Stimulated activated CD4-positive, alpha-beta T cell treated with anti-CD3 and anti-CD28 coated beads, Interleukin-4, amount 100 ng/mL, for 48 hours (primary cell): ENCODE results near the gene EPB41L2.
"Not testable (repeated sequence)": the region's sequence is repeated elsewhere in the genome, so short reads cannot be mapped to it uniquely, and the experiment has no call there.

Experiments used
- DNase-seq, 2 donors: peaks; one replicate each; pipeline ENCODE4 v3.0.0-alpha.2; 2020; ENCODE audit warnings: low read depth in 2 of 2

Gene EPB41L2

DNA sequence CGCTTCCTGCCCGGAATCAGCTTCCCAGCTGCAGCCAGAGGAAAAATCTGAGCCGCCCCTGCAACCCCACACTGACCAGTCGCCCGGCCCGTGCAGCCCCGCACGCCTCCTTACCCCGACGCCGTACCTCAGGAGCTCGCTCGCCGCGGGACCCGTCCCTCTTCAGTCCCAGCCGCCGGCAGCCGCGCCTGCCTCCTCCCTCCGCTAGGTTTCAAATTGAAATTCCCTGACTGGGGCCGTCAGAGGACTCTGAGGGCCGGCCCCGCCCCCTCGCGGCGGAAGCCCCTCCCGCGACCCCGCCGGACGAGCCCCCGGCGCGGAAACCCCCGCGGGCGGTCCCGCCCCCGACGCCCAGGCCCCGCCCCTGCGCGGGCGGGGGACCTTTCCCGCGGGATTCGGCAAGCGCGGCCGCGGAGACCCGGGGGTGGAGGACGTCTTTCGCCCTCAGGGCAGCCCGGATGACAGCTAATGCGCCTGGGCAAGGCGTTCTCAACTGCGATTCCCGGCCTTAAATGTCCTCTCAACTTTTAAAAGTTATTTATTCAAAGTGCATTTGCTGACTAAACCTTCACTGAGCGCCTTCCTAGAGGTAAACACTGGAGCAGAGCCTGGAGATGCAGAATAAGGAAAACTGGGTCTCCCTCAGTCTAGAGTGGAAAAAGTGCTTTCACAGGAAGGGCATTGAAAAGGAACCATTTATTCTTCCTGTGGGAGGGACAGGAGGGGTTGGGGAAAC, at the start of gene EPB41L2:
Gene EPB41L2 (minus strand): TSS at position 218 of the 736 bp plus-strand sequence. CDS start 106,760 bp downstream, outside the sequence.
- peak; percentile 55 to 74 for DNase-seq

DNA sequence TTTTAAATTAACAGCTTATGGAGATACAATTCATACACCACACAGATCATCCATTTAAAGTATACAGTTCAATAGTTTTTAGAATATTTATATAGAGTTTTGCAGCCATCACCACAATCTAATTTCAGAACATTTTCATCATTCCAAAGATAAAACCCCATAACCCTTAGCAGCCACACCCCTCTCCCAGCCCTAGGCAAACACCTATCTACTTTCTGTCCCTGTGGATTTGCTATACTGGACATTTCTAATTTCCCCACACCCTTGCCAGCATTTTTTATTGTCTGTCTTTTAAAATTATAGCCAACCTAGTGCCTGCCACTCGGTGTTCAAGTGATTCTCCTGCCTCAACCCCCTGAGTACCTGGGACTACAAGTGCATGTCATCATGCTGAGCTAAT, 49.2 kb upstream of the EPB41L2 start:
- no peak for DNase-seq

DNA sequence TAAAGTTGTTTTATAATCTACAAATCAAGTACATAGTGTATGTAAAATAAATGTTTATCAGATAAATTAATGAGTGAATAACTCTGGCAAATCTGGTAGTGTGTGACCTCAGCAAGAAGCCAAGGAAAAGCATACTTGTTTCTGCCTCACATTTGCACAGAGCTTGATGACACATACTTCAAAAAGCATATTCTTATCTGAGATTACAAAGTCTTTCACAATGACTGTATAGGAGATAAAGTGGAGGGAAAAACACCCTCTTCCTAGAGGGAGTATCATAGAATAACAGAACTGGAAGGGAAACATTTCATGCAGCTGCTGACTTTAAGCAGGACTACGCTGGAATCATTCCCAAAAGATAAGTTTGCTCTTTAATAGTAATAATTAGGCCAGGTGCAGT, 44.1 kb upstream of the EPB41L2 start:
- DNase-seq, result no peak

DNA sequence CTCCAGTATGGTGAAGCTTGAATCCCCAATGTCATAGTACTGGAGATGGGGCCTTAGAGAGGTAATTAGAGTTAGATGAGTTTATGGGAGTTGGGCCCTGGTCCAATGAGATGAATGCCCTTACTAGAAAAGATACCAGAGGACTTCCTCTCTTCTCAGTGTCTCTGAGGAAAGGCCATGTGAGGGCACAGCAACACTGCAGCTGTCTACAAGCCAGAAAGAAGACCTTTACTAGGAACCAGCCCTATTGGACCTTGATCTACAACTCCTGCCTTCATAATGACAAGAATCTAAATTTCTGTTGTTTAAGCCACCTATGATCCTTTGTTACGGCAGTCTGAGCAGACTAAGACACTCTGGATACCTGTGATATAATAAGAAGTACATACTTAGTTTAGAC, 40.9 kb upstream of the EPB41L2 start:
- no peak for DNase-seq

DNA sequence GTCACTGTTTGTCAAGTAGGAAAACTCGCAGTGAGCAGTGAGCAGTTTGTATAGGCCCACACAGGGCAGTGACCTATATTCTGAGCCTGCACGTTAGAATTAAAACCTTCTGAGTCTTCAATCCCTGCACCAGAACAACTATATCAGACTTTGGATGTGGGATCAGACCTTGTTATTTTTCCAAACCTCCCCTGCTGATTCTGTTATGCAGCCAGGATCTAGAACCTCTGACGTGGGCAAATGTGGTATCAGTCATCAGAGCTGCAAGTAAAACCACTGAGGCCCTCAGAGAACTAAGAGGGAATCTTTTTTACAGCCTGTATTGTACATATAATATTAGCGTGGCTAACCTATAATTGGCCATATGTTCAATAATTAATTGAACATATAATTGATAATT, 40.3 kb upstream of the EPB41L2 start:
- no peak for DNase-seq

DNA sequence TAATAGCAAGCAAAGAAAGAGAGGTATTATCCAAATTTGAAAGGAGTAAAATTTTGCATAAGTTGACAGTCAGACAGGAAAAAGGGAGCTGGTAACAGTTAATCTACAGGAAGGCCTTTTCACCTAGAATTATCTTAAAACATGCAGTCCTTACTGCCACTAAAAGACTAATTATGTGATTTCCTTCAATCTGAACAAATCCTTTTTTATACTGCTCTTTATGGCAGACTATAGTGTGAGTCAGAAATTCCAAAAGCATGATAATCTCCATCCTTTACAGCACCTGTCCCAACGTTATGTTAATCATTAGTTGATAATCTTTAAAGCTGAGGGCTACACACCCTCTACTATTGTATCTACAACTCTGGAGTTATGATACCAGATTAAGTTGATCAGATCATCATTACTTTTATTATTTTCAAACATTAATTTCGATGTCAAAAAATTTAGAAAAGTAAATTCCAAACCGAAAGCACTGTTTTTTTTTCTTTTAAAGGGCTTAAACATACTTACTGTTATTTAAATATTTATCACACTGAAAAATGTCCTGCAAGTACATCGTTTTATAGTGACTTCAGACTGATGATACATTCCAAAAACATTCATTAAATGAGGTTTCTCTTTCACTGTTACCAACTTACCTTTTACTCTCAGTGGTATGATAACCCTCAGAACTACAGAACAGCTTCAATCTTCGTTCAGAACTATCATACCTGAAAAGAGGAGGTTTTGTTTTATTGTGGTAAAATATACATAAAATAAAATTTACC, 39.1 kb upstream of the EPB41L2 start:
- no peak for DNase-seq

DNA sequence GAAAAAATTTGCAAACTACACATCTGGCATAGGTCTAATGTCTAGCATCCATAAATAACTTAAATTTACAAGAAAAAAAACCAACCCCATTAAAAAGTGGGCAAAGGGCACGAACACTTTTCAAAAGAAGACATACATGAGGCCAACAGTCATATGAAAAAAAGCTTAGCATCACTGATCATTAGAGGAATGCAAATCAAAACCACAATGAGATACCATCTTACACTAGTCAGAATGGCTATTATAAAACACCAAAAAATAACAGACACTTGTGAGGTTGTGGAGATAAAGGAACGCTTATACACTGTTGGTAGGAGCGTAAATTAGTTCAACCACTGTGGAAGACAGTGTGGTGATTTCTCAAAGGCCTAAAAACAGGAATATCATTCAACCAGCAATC, 33.7 kb upstream of the EPB41L2 start:
- no peak for DNase-seq

DNA sequence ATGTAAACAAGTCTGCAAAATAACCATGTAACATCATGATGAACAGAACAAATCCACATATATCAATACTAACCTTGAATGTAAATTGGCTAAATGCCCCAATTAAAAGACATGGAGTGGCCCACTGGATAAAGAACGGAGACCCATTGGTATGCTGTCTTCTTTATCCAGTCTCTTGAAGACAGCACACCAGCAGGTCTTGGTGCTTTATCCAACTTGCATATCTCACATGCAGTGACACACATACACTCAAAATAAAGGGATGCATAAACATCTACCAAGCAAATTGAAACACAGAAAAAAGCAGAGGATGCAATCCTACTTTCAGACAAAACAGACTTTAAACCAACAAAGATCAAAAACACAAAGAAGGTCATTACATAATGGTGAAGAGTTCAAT, 30.3 kb upstream of the EPB41L2 start:
- DNase-seq, result no peak

DNA sequence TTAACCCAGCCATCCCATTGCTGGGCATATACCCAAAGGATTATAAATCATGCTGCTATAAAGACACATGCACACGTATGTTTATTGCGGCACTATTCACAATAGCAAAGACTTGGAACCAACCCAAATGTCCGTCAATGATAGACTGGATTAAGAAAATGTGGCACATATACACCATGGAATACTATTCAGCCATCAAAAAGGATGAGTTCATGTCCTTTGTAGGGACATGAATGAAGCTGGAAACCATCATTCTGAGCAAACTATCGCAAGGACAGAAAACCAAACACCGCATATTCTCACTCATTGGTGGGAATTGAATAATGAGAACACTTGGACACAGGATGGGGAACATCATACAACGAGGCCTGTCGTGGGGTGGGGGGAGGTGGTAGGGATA, 28.9 kb upstream of the EPB41L2 start:
- DNase-seq, result not testable (repeated sequence)

DNA sequence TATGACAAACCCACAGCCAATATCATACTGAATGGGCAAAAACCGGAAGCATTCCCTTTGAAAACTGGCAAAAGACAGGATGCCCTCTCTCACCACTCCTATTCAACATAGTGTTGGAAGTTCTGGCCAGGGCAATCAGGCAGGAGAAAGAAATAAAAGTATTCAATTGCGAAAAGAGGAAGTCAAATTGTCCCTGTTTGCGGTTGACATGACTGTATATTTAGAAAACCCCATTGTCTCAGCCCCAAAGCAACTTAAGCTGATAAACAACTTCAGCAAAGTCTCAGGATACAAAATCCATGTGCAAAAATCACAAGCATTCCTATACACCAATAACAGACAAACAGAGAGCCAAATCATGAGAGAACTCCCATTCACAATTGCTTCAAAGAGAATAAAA, 27.3 kb upstream of the EPB41L2 start:
- not testable (repeated sequence) for DNase-seq

DNA sequence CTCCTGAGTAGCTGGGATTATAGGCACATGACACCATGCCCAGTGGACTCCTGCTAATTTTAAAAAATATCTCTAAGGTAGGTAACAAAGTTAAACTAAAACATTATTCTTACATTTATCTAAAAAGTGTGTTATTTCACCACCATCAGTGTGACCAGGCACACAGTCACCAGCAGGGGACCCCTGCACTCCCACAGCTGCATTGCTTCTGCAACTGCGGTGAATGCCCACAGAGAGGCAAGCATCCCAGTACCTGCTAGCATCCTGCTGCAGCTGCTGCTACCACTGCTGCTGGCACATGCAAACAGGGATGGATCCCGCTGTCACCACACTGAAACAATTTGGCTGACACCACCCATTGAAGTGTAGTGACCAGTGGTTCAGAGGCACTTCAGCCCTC, 21.9 kb upstream of the EPB41L2 start:
- no peak for DNase-seq

DNA sequence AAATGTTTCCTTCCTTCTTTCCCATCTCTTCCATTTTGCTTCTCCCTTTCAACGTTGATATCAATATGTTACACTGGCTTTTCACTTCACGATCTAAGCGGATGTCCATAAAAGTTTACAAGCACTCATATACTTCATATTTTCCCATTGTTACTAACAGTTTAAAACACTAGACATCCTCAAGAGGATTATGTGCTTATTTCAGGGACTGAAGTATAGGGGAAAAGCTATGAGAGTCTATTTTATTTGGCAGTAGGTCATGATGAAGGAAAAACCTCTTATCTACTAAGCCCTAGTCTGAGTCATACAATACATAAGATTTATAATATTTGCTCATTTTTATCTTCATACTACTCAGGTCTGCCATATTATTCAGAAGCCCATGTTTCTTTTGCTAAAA, 20.6 kb upstream of the EPB41L2 start:
- no peak for DNase-seq

DNA sequence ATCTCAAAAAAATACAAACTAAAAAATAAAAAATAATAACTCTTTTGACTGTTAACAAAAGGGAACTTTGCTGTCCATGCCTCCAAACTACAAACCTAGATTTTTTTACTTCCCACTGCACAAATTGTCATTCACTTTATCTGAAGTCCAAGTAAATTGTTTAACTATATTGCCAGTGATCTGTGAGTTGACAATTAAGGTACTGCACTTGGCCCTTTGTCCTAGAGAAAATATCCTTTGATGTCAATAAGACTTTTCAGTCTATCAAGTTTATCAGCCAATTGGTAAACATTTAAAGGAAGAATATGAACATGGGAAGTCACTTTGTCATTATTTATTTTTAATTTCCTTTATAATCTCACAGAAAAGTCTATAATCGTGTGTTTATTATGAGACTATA, 19.3 kb upstream of the EPB41L2 start:
- no peak for DNase-seq

DNA sequence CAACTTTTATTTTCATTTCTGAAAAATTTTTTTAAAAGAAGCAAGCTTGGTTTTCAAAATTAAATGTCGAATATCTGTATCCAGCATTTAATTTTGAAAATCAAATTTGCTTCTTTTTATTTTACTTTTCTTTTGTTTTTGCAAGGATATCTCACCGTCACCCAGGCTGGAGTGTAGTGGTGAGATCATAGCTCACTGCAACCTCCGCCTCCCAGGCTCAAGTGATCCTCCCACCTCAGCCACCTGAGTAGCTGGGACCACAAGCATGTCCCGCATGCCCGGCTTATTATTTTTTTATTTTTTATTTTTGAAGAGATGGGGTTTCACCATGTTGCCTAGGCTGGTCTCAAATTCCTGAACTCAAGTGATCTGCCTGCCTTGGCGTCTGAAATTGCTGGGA, 17.0 kb upstream of the EPB41L2 start:
- no peak for DNase-seq

DNA sequence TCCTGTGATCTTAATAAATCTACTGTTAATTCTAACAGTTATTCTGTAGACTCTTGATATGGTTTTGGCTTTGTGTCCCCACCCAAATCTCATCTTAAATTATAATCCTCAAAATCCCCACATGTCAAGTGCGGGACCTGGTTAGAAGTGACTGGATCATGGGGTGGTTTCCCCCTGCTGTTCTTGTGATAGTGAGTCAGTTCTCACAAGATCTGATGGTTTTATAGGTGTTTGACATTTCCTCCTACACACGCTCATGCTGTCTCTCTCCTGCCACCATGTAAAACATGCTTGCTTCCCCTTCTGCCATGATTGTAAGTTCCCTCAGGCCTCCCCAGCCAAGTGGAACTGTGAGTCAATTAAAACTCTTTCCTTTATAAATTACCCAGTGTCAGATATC, 10.5 kb upstream of the EPB41L2 start:
- no peak for DNase-seq

DNA sequence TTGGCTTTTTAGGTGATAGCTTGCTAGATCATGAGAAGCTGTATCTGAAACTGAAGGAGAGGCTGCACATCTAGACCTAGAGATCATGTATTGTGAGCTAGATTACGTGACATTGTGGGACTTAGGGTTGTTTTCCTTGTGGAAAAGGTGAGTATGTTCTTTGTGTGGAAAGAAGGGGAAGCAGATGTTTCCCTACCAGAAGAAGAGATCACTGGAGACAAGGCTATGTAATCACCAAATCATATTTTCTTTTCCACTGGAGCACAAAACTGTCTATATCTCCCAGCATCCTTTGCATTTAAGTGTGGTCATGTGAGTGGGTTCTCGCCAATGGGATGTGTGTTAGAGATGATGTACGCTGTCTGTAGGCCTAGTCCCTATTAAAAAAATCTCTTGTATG, 7.0 kb upstream of the EPB41L2 start:
- DNase-seq, result no peak

DNA sequence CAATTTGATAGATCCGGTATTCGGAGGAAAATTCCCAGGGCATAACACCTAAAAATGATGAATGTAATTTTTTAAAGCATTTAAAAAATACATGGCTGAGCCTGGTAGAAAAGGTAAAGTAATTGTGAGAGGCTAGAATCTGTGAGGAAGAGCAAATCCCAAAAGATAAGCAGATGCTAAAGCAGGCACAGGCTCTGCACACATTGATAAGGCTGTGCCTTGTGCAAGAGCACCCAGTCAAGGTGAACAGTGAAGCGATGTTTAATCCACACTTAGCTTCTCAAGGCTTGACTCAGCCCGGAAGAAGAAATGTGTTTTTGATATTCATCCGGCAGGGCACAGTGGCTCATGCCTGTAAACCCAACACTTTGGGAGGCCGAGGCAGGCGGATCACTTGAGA, 5.1 kb upstream of the EPB41L2 start:
- DNase-seq, result no peak

DNA sequence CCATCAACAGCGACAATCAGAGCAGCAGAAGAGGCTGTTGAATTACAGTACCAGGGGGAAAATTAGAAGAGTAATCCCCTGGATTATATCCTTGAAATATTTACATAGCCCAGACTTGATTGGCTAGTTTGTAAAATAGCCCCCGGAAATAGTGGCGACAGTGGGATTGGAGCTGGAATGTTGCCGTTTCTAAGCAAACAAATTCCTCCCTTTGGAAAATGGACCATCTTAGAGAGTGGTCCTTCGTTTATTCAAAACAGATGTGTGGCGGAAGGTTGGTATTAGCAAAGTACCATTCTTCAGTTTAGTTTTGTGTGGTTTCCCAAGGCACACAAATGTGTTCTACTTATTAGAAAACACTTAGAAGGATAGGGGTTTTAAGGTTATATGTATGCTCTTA, 4.5 kb upstream of the EPB41L2 start:
- no peak for DNase-seq

DNA sequence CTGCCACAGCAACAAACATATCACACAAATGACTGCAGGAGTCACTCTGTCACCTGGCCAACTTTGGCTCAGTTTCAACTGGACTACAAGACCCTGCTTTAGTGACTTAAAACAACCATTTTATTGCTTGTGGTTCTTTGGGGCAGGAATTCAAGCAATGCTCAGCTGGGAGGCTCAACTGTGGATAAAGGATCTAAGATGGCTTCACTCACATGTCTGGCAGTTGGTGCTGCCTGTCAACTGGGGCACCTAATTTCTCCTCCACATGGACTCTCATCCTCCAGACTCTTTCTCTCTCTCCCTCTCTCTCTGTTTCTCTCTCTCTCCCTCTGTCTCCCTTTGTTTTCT, 2.8 kb upstream of the EPB41L2 start:
- DNase-seq, result no peak

DNA sequence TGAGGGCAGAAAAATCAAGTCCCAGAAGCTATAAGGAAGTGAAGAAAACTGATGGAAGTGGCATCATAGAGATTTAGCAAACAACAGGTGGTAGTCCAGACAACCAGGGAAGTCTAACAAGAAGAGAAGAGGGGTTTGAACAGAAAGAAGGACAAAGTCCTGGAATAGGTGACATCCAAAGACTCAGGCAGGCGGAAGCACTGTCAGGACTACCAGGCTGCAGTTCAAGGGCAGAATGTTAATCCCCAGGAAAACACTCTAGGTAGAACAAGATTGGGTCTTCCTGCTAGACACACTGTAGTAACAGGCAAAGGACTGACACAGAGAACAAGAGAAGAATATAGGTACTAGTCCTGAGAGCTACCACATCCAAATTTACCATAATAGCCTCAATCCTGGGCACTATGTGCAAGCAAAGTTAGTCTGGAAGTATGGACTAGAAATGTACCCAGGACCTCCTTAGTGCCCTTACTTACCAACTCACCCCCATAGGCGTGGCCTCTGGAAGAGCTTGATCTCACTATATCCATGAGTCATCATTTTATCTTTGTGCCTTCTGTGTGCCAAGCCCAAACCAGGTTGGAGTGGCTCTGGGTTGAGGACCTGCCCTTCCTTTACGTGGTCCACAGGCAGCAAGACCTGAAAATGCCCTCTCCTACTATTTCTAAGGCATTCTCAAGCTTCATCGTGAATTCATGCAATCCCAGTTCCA, 2.2 kb upstream of the EPB41L2 start:
- no peak for DNase-seq

DNA sequence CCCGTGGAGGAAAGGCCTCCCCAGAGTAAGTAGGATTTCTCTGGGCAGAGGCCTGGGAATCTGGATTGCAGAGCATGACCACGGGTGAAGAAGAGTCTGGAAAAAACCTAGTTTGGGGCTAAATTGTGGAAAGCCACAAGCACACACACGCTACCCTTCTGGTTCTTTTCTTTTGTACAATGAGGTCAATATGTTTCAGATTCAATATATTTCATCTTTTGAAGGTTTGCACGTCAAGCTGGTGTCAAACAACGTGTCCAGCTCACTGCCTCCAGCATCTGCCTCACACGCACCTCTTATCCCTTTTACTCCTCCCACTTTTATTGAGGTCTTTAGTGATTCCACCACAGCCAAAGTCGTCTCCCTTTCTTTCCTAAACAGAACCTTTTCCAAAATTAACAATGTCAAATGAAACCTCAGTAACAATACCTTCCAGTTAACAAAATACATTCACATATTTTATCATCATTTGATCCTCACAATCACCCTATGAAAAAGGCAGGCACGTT, 773 bp upstream of the EPB41L2 start:
- no peak for DNase-seq

DNA sequence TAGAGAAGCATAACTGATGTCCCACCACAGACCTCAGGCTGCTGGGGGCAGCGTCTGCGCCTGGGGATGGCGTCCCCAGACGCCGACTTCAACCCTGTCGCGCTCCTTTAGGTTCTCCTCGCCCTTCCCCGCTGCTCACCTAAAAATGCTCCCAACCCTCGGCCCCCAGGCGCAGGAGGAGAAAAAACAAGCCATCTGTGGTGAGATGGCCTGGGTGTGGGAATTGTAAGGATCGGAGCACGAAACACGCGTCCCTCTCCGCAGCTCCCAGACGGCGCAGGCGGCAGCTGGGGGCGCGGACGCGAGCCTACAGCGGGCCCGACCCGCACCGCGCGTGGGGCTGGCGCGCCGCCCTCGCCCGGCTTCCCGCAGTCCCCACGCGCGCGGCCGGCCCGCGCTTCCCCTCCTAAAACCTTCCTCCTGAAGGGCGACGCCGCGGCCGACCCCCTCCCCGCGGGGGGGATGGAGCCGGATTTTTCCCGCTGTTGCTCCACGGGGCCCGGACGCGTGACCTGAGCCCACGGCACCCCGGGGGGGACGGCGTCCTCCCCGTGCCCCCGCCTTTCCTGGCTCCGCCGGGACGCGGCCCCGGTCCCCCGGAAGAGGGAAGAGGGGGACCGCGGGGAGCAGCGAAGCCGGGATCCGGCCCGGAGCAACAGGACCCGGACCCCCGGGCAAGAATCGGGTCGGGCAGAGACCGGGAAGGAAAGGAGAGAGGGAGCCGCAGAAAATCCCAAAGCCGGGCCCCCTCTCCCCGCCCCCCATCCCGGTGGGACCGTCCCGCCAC, 611 bp downstream of the EPB41L2 start:
- DNase-seq, result no peak
